Activated T-helper 1 cell treated with anti-CD3 and anti-CD28 coated beads, Interleukin-12 subunit alpha, Interleukin-12 subunit beta, Interleukin-2, Interleukin-4 antibody, amounts not matched to agents 30 ng/mL and 10 ng/mL and 1 ng/mL, durations not matched to agents 14 hours and 24 hours and 36 hours (primary cell): Measurements from ENCODE around the gene RSRC1. TPM values are rescaled to one million over a fixed set of nuclear protein-coding genes. Genes with fewer than 3 reads are reported as not detected.
"Not testable (repeated sequence)": the region's sequence is repeated elsewhere in the genome, so short reads cannot be mapped to it uniquely, and the experiment has no call there.

Experiments used
- DNase-seq: peaks from one replicate; pipeline ENCODE4 v3.0.0; 2021; ENCODE audit warnings: low spot score
- H3K27ac Mint-ChIP-seq: one replicate; pipeline ENCODE4 v1.8.0; 2021; ENCODE audit warnings: mild to moderate bottlenecking, mixed read lengths
- H3K27me3 Mint-ChIP-seq: one replicate; pipeline ENCODE4 v1.8.0; 2022; ENCODE audit warnings: mild to moderate bottlenecking, moderate library complexity, mixed read lengths; ENCODE audit not compliant: insufficient read depth
- H3K36me3 Mint-ChIP-seq: one replicate; pipeline ENCODE4 v1.8.0; 2021; ENCODE audit warnings: low read depth, mixed read lengths
- H3K4me1 Mint-ChIP-seq: one replicate; pipeline ENCODE4 v1.8.0; 2021; ENCODE audit warnings: low read depth, mixed read lengths
- H3K4me3 Mint-ChIP-seq: one replicate; pipeline ENCODE4 v1.8.0; 2021; ENCODE audit warnings: mild to moderate bottlenecking, moderate library complexity, mixed read lengths
- H3K9me3 Mint-ChIP-seq: one replicate; pipeline ENCODE4 v1.8.0; 2021; ENCODE audit warnings: mixed read lengths
- intact Hi-C: fragments of 100-400 bp; cut with micrococcal nuclease; formaldehyde crosslinking; loops from one replicate; pipeline ENCODE4 v1.15.1; 2024
- total RNA-seq: library from RNA; stranded (reverse); gene quantifications from 2 replicates; pipeline ENCODE4 v1.2.3, GENCODE V29; 2022

RSRC1 gene
- total RNA-seq, 1 donor from 2014 or later = 41.8 TPM

GRCh38 chr3:158120330-158120729 lies 10.4 kb downstream of the RSRC1 start:
- Mint-ChIP-seq H3K9me3 (peaks cover 10% of the 10 kb centered on the region), H3K27me3 (no peaks in the 10 kb centered on the region), H3K36me3 (peaks cover 28% of the 10 kb centered on the region), H3K27ac (no peak overlapping the region), H3K4me1 (no peaks in the 10 kb centered on the region), H3K4me3 (no peak overlapping the region)
- no peak for DNase-seq
- intact Hi-C loops = no loop called here

- H3K4me1 Mint-ChIP-seq = no peaks in the 10 kb centered on the region
- H3K36me3 Mint-ChIP-seq = peaks cover 36% of the 10 kb centered on the region
- no peaks in the 10 kb centered on the region for H3K27me3 Mint-ChIP-seq
- H3K27ac Mint-ChIP-seq = no peak overlapping the region
- no peak for DNase-seq
- peaks cover 13% of the 10 kb centered on the region for H3K9me3 Mint-ChIP-seq
- intact Hi-C loops = no loop called here
- H3K4me3 Mint-ChIP-seq = no peak overlapping the region
Observed at GRCh38 chr3:158121295-158121694, 11.4 kb downstream of the RSRC1 start.

GRCh38 chr3:158122721-158123120 lies 12.8 kb downstream of the RSRC1 start:
- DNase-seq, H3K4me3 Mint-ChIP-seq, H3K27ac Mint-ChIP-seq, H3K4me1 Mint-ChIP-seq, H3K27me3 Mint-ChIP-seq: not testable (repeated sequence)
- intact Hi-C loops = loop anchor here (2.0 kb wide), 1 partner anchor 18 kb away; no protein-coding TSS in a partner anchor
- Mint-ChIP-seq H3K9me3 (peaks cover 23% of the 10 kb centered on the region), H3K36me3 (peaks cover 47% of the 10 kb centered on the region)

- Mint-ChIP-seq H3K4me3 (no peak overlapping the region), H3K9me3 (peaks cover 23% of the 10 kb centered on the region), H3K27me3 (no peaks in the 10 kb centered on the region), H3K27ac (no peak overlapping the region), H3K4me1 (peaks cover 14% of the 10 kb centered on the region), H3K36me3 (peaks cover 62% of the 10 kb centered on the region)
- intact Hi-C loops = loop anchor here (2.0 kb wide), 1 partner anchor 17 kb away; the partner anchor contains the start of gene RSRC1
- DNase-seq = no peak
Observed at GRCh38 chr3:158127250-158128219, 17.6 kb downstream of the RSRC1 start.

GRCh38 chr3:158128755-158129154 lies 18.9 kb downstream of the RSRC1 start:
- no peak overlapping the region for H3K4me3 Mint-ChIP-seq
- no peaks in the 10 kb centered on the region for H3K27me3 Mint-ChIP-seq
- no peak overlapping the region for H3K27ac Mint-ChIP-seq

GRCh38 chr3:158134363-158134762 lies 24.5 kb downstream of the RSRC1 start:
- intact Hi-C loops = no loop called here
- Mint-ChIP-seq H3K27ac (no peak overlapping the region), H3K27me3 (no peaks in the 10 kb centered on the region), H3K4me1 (no peaks in the 10 kb centered on the region), H3K9me3 (no peaks in the 10 kb centered on the region), H3K4me3 (no peak overlapping the region), H3K36me3 (peaks cover 30% of the 10 kb centered on the region)
- no peak for DNase-seq

More at GRCh38 chr3:158128755-158129154, 18.9 kb downstream of the RSRC1 start:
- intact Hi-C loops = no loop called here
- H3K9me3 Mint-ChIP-seq = peaks cover 22% of the 10 kb centered on the region
- peaks cover 14% of the 10 kb centered on the region for H3K4me1 Mint-ChIP-seq
- peaks cover 53% of the 10 kb centered on the region for H3K36me3 Mint-ChIP-seq
- no peak for DNase-seq

- no peaks in the 10 kb centered on the region for H3K9me3 Mint-ChIP-seq
- H3K4me1 Mint-ChIP-seq = no peaks in the 10 kb centered on the region
- no peak overlapping the region for H3K27ac Mint-ChIP-seq
- H3K27me3 Mint-ChIP-seq = no peaks in the 10 kb centered on the region
- H3K36me3 Mint-ChIP-seq = peaks cover 22% of the 10 kb centered on the region
- intact Hi-C loops = loop anchor here (2.0 kb wide), 1 partner anchor 18 kb away; no protein-coding TSS in a partner anchor
- no peak for DNase-seq
- no peak overlapping the region for H3K4me3 Mint-ChIP-seq
Observed at GRCh38 chr3:158140396-158140795, 30.5 kb downstream of the RSRC1 start.

GRCh38 chr3:158148218-158148617 lies 38.3 kb downstream of the RSRC1 start:
- no peak for DNase-seq
- Mint-ChIP-seq H3K4me3 (no peak overlapping the region), H3K27ac (no peak overlapping the region), H3K4me1 (peaks cover 7% of the 10 kb centered on the region), H3K36me3 (peaks cover 8% of the 10 kb centered on the region), H3K9me3 (no peaks in the 10 kb centered on the region), H3K27me3 (no peaks in the 10 kb centered on the region)
- intact Hi-C loops = no loop called here

GRCh38 chr3:158152186-158152585 lies 42.3 kb downstream of the RSRC1 start:
- Mint-ChIP-seq H3K9me3 (no peaks in the 10 kb centered on the region), H3K36me3 (peaks cover 2% of the 10 kb centered on the region), H3K4me1 (peaks cover 7% of the 10 kb centered on the region), H3K27ac (no peak overlapping the region), H3K27me3 (no peaks in the 10 kb centered on the region), H3K4me3 (no peak overlapping the region)
- no peak for DNase-seq
- intact Hi-C loops = no loop called here

GRCh38 chr3:158158969-158159368 lies 49.1 kb downstream of the RSRC1 start:
- DNase-seq = no peak
- intact Hi-C loops = no loop called here
- no peak overlapping the region for H3K27ac Mint-ChIP-seq

GRCh38 chr3:158159714-158160113 lies 49.8 kb downstream of the RSRC1 start:
- DNase-seq = no peak
- H3K27me3 Mint-ChIP-seq = no peaks in the 10 kb centered on the region
- H3K9me3 Mint-ChIP-seq = no peaks in the 10 kb centered on the region
- no peak overlapping the region for H3K4me3 Mint-ChIP-seq
- no peaks in the 10 kb centered on the region for H3K4me1 Mint-ChIP-seq
- H3K27ac Mint-ChIP-seq = no peak overlapping the region
- H3K36me3 Mint-ChIP-seq = no peaks in the 10 kb centered on the region
- intact Hi-C loops = no loop called here

More at GRCh38 chr3:158158969-158159368, 49.1 kb downstream of the RSRC1 start:
- Mint-ChIP-seq H3K9me3 (no peaks in the 10 kb centered on the region), H3K36me3 (no peaks in the 10 kb centered on the region), H3K27me3 (no peaks in the 10 kb centered on the region), H3K4me1 (no peaks in the 10 kb centered on the region), H3K4me3 (no peak overlapping the region)

GRCh38 chr3:158160958-158161357 lies 51.1 kb downstream of the RSRC1 start:
- Mint-ChIP-seq H3K36me3 (no peaks in the 10 kb centered on the region), H3K27ac (no peak overlapping the region), H3K4me1 (no peaks in the 10 kb centered on the region), H3K4me3 (no peak overlapping the region), H3K9me3 (no peaks in the 10 kb centered on the region), H3K27me3 (no peaks in the 10 kb centered on the region)
- no peak for DNase-seq
- intact Hi-C loops = no loop called here

- Mint-ChIP-seq H3K4me3 (no peak overlapping the region), H3K36me3 (peaks cover 2% of the 10 kb centered on the region), H3K27me3 (no peaks in the 10 kb centered on the region), H3K9me3 (no peaks in the 10 kb centered on the region), H3K4me1 (peaks cover 6% of the 10 kb centered on the region), H3K27ac (no peak overlapping the region)
- DNase-seq = no peak
- intact Hi-C loops = no loop called here
Observed at GRCh38 chr3:158165141-158165655, 55.3 kb downstream of the RSRC1 start.
